Spinal cord (tissue), 10 donors: Measurements from ENCODE around the gene MPIG6B. TPM values are rescaled to one million over a fixed set of nuclear protein-coding genes. Genes with fewer than 3 reads are reported as not detected.

Experiments used
- DNase-seq, 6 donors: peaks; one replicate each; pipeline versions ENCODE4 v3.0.0 to v3.0.0-alpha.2; 2013 to 2015; ENCODE audit warnings: low spot score in 6 of 6, low read depth in 4 of 6
- H3K27ac ChIP-seq: one replicate; pipeline ENCODE4 v1.5.1; 2013; ENCODE audit warnings: low read depth, low read length, control low read depth
- H3K27me3 ChIP-seq: one replicate; pipeline ENCODE4 v1.6.1; 2013; ENCODE audit warnings: low read length; ENCODE audit not compliant: control insufficient read depth, insufficient read depth
- H3K36me3 ChIP-seq: one replicate; pipeline ENCODE4 v1.6.1; 2013; ENCODE audit warnings: low read length; ENCODE audit not compliant: control insufficient read depth, insufficient read depth
- H3K4me1 ChIP-seq: one replicate; pipeline ENCODE4 v1.6.1; 2013; ENCODE audit warnings: low read length; ENCODE audit not compliant: control insufficient read depth, insufficient read depth
- H3K4me3 ChIP-seq: one replicate; pipeline ENCODE4 v1.5.1; 2013; ENCODE audit warnings: low read depth, low read length, control low read depth
- H3K9me3 ChIP-seq: one replicate; pipeline ENCODE4 v1.6.1; 2013; ENCODE audit warnings: low read length; ENCODE audit not compliant: control insufficient read depth, insufficient read depth
- WGBS: methylation state at CpG from one replicate; pipeline ENCODE4 v1.1.5; 2013; ENCODE audit warnings: missing lambda C conversion rate; ENCODE audit not compliant: insufficient coverage; 5-methylcytosine and 5-hydroxymethylcytosine counted together
- polyA plus RNA-seq, 2 donors: library from polyadenylated mRNA; unstranded; fragments of 120-200 nt; gene quantifications; one replicate each; pipeline ENCODE4 v1.2.1, GENCODE V29; 2013; ENCODE audit not compliant: insufficient read length in 2 of 2
- small RNA-seq: library from RNA; depleted of rRNA; stranded (forward); fragments of <200 nt; gene quantifications from one replicate; pipeline ENCODE3, GENCODE V24; 2014; ENCODE audit warnings: low replicate concordance
- total RNA-seq, 2 donors: library from RNA; depleted of rRNA in 1 of 2; stranded (reverse); fragments of 120-200 nt in 1 of 2; fragments of >200 nt in 1 of 2; gene quantifications; one replicate each; pipeline versions ENCODE4 v1.2.3 to v1.2.4, GENCODE V29; 2013 to 2014
- donor health status: healthy.

Gene MPIG6B
- total and polyA plus RNA-seq, 4 donors, result 0.17 to 1.3 (median 0.81) TPM; not detected in 1

GRCh38 chr6:31775633-31776484 is 52.7 kb downstream of the MPIG6B start:
- Histone ChIP-seq H3K4me1 (peaks cover 17% of the 10 kb centered on the region), H3K9me3 (no peaks in the 10 kb centered on the region), H3K27me3 (no peaks in the 10 kb centered on the region), H3K4me3 (no peak overlapping the region), H3K27ac (no peak overlapping the region), H3K36me3 (peaks cover 52% of the 10 kb centered on the region)
- no peak for DNase-seq
- WGBS, result 89% methylated on average over 32 of the region's 32 CpGs

Small RNA genes within 50 kb of the gene (small RNA-seq; reads per million reads assigned to genes)
- gene LY6G6D (not detected), gene MIR4646 (not detected), gene MSH5-SAPCD1 (not detected), gene RNU6-850P (not detected), gene SAPCD1 (not detected)

Other genes with a start within 250 kb of the MPIG6B start
Only the 30 nearest of the 42 such genes appear.
- under 1 TPM in 1 of 2 donors, not detected in 1; 0.11 TPM for gene LTA, start 151.1 kb upstream of the MPIG6B start, total RNA-seq
- gene LTA, start 151.1 kb upstream of the MPIG6B start, polyA plus RNA-seq, result under 1 TPM; 0.22 to 0.27 TPM
- under 1 TPM in 1 of 2 donors, not detected in 1; 0.39 TPM for gene TNF, start 147.8 kb upstream of the MPIG6B start, total RNA-seq
- gene TNF, start 147.8 kb upstream of the MPIG6B start, polyA plus RNA-seq, result under 1 TPM in 1 of 2 donors, not detected in 1; 0.40 TPM
- 1 to 10 TPM in 1 of 2 donors, under 1 TPM in 1; 0.55 to 1.9 TPM for gene LTB, start 140.9 kb upstream of the MPIG6B start, total RNA-seq
- gene LTB, start 140.9 kb upstream of the MPIG6B start, polyA plus RNA-seq, result under 1 TPM; 0.35 to 0.50 TPM
- gene LST1, start 137.1 kb upstream of the MPIG6B start, total RNA-seq, result 10 to 100 TPM; 10.8 to 15.2 TPM
- 10 to 100 TPM in 1 of 2 donors, 1 to 10 TPM in 1; 9.0 to 12.6 TPM for gene LST1, start 137.1 kb upstream of the MPIG6B start, polyA plus RNA-seq
- not detected for gene NCR3, start 130.4 kb upstream of the MPIG6B start, total RNA-seq
- not detected for gene NCR3, start 130.4 kb upstream of the MPIG6B start, polyA plus RNA-seq
- gene AIF1, start 108.1 kb upstream of the MPIG6B start, total RNA-seq, result 10 to 100 TPM; 35.5 to 55.0 TPM
- 10 to 100 TPM; 27.8 to 42.5 TPM for gene AIF1, start 108.1 kb upstream of the MPIG6B start, polyA plus RNA-seq
- gene PRRC2A, start 102.7 kb upstream of the MPIG6B start, total RNA-seq, result 10 to 100 TPM; 48.7 to 79.6 TPM
- gene PRRC2A, start 102.7 kb upstream of the MPIG6B start, polyA plus RNA-seq, result 100 to 1,000 TPM; 241 to 250 TPM
- 100 to 1,000 TPM in 1 of 2 donors, 10 to 100 TPM in 1; 88.9 to 184 TPM for gene BAG6, start 70.7 kb upstream of the MPIG6B start, total RNA-seq
- 100 to 1,000 TPM; 249 to 255 TPM for gene BAG6, start 70.7 kb upstream of the MPIG6B start, polyA plus RNA-seq
- 1 to 10 TPM in 1 of 2 donors, under 1 TPM in 1; 0.40 to 5.7 TPM for gene APOM, start 67.5 kb upstream of the MPIG6B start, total RNA-seq
- gene APOM, start 67.5 kb upstream of the MPIG6B start, polyA plus RNA-seq, result 1 to 10 TPM; 6.7 to 9.5 TPM
- 10 to 100 TPM; 12.4 to 23.1 TPM for gene C6orf47, start 62.6 kb upstream of the MPIG6B start, total RNA-seq
- gene C6orf47, start 62.6 kb upstream of the MPIG6B start, polyA plus RNA-seq, result 10 to 100 TPM; 16.8 to 17.8 TPM
- gene GPANK1, start 58.4 kb upstream of the MPIG6B start, total RNA-seq, result 10 to 100 TPM in 1 of 2 donors, 1 to 10 TPM in 1; 9.1 to 15.3 TPM
- 10 to 100 TPM; 16.9 to 19.9 TPM for gene GPANK1, start 58.4 kb upstream of the MPIG6B start, polyA plus RNA-seq
- gene CSNK2B, start 57.3 kb upstream of the MPIG6B start, total RNA-seq, result 100 to 1,000 TPM in 1 of 2 donors, 10 to 100 TPM in 1; 54.3 to 183 TPM
- gene CSNK2B, start 57.3 kb upstream of the MPIG6B start, polyA plus RNA-seq, result 100 to 1,000 TPM; 213 to 215 TPM
- gene LY6G5B, start 53.4 kb upstream of the MPIG6B start, total RNA-seq, result 1 to 10 TPM; 2.1 to 8.6 TPM
- 10 to 100 TPM; 17.6 to 35.6 TPM for gene LY6G5B, start 53.4 kb upstream of the MPIG6B start, polyA plus RNA-seq
- 1 to 10 TPM in 1 of 2 donors, under 1 TPM in 1; 0.40 to 3.3 TPM for gene LY6G5C, start 42.3 kb upstream of the MPIG6B start, total RNA-seq
- gene LY6G5C, start 42.3 kb upstream of the MPIG6B start, polyA plus RNA-seq, result 10 to 100 TPM in 1 of 2 donors, 1 to 10 TPM in 1; 8.5 to 13.1 TPM
- 10 to 100 TPM; 51.8 to 83.6 TPM for gene ABHD16A, start 20.0 kb upstream of the MPIG6B start, total RNA-seq
- gene ABHD16A, start 20.0 kb upstream of the MPIG6B start, polyA plus RNA-seq, result 10 to 100 TPM; 72.0 to 85.8 TPM
- under 1 TPM in 1 of 2 donors, not detected in 1; 0.30 TPM for gene LY6G6F, start 16.5 kb upstream of the MPIG6B start, total RNA-seq
- under 1 TPM in 1 of 2 donors, not detected in 1; 0.27 TPM for gene LY6G6F, start 16.5 kb upstream of the MPIG6B start, polyA plus RNA-seq
- gene LY6G6D, start 8.0 kb upstream of the MPIG6B start, total RNA-seq, result 1 to 10 TPM; 1.1 to 6.6 TPM
- 1 to 10 TPM in 1 of 2 donors, under 1 TPM in 1; 0.51 to 2.3 TPM for gene LY6G6D, start 8.0 kb upstream of the MPIG6B start, polyA plus RNA-seq
- under 1 TPM in 1 of 2 donors, not detected in 1; 0.17 TPM for gene LY6G6C, start 1.6 kb upstream of the MPIG6B start, total RNA-seq
- 1 to 10 TPM in 1 of 2 donors, under 1 TPM in 1; 0.71 to 1.2 TPM for gene LY6G6C, start 1.6 kb upstream of the MPIG6B start, polyA plus RNA-seq
- gene DDAH2, start 5.9 kb downstream of the MPIG6B start, total RNA-seq, result 100 to 1,000 TPM in 1 of 2 donors, 10 to 100 TPM in 1; 62.9 to 207 TPM
- gene DDAH2, start 5.9 kb downstream of the MPIG6B start, polyA plus RNA-seq, result 100 to 1,000 TPM; 159 to 178 TPM
- gene CLIC1, start 13.2 kb downstream of the MPIG6B start, total RNA-seq, result 100 to 1,000 TPM in 1 of 2 donors, 10 to 100 TPM in 1; 96.3 to 322 TPM
- 10 to 100 TPM; 73.5 to 87.1 TPM for gene CLIC1, start 13.2 kb downstream of the MPIG6B start, polyA plus RNA-seq
- 10 to 100 TPM in 1 of 2 donors, 1 to 10 TPM in 1; 6.2 to 20.2 TPM for gene MSH5, start 16.6 kb downstream of the MPIG6B start, total RNA-seq
- 10 to 100 TPM; 18.9 to 38.8 TPM for gene MSH5, start 16.6 kb downstream of the MPIG6B start, polyA plus RNA-seq
- 1 to 10 TPM; 3.4 to 9.5 TPM for gene SAPCD1, start 39.3 kb downstream of the MPIG6B start, total RNA-seq
- 10 to 100 TPM; 10.5 to 11.1 TPM for gene SAPCD1, start 39.3 kb downstream of the MPIG6B start, polyA plus RNA-seq
- 1 to 10 TPM; 1.8 to 2.9 TPM for gene VWA7, start 54.0 kb downstream of the MPIG6B start, total RNA-seq
- gene VWA7, start 54.0 kb downstream of the MPIG6B start, polyA plus RNA-seq, result 1 to 10 TPM; 4.0 to 4.3 TPM
- gene VARS1, start 72.4 kb downstream of the MPIG6B start, total RNA-seq, result 10 to 100 TPM; 25.3 to 35.5 TPM
- gene VARS1, start 72.4 kb downstream of the MPIG6B start, polyA plus RNA-seq, result 10 to 100 TPM; 66.1 to 70.6 TPM
- 10 to 100 TPM; 18.0 to 45.7 TPM for gene LSM2, start 83.6 kb downstream of the MPIG6B start, total RNA-seq
- gene LSM2, start 83.6 kb downstream of the MPIG6B start, polyA plus RNA-seq, result 10 to 100 TPM; 54.4 to 63.3 TPM
- 1 to 10 TPM; 3.3 to 4.8 TPM for gene HSPA1L, start 91.9 kb downstream of the MPIG6B start, total RNA-seq
- 1 to 10 TPM; 5.1 to 6.1 TPM for gene HSPA1L, start 91.9 kb downstream of the MPIG6B start, polyA plus RNA-seq
- gene HSPA1A, start 92.2 kb downstream of the MPIG6B start, total RNA-seq, result 100 to 1,000 TPM; 221 to 541 TPM
- 100 to 1,000 TPM; 117 to 175 TPM for gene HSPA1A, start 92.2 kb downstream of the MPIG6B start, polyA plus RNA-seq
- 100 to 1,000 TPM; 285 to 696 TPM for gene HSPA1B, start 104.4 kb downstream of the MPIG6B start, total RNA-seq
- gene HSPA1B, start 104.4 kb downstream of the MPIG6B start, polyA plus RNA-seq, result 100 to 1,000 TPM; 113 to 166 TPM
- 10 to 100 TPM; 21.9 to 47.5 TPM for gene NEU1, start 139.4 kb downstream of the MPIG6B start, total RNA-seq
- gene NEU1, start 139.4 kb downstream of the MPIG6B start, polyA plus RNA-seq, result 10 to 100 TPM; 23.6 to 25.5 TPM
- gene SLC44A4, start 155.6 kb downstream of the MPIG6B start, total RNA-seq, result under 1 TPM; 0.20 to 0.55 TPM
- gene SLC44A4, start 155.6 kb downstream of the MPIG6B start, polyA plus RNA-seq, result 1 to 10 TPM in 1 of 2 donors, under 1 TPM in 1; 1.00 to 1.1 TPM